ENCODE measurements around the gene TMEM266. TPM values are rescaled to one million over a fixed set of nuclear protein-coding genes. Genes with fewer than 3 reads are reported as not detected.
A peak's percentile ranks its signal among the peaks of the same experiment; 100 is the strongest.

TMEM266 gene
- total RNA-seq, 1 donor from 2014 or later, result not detected

DNA sequence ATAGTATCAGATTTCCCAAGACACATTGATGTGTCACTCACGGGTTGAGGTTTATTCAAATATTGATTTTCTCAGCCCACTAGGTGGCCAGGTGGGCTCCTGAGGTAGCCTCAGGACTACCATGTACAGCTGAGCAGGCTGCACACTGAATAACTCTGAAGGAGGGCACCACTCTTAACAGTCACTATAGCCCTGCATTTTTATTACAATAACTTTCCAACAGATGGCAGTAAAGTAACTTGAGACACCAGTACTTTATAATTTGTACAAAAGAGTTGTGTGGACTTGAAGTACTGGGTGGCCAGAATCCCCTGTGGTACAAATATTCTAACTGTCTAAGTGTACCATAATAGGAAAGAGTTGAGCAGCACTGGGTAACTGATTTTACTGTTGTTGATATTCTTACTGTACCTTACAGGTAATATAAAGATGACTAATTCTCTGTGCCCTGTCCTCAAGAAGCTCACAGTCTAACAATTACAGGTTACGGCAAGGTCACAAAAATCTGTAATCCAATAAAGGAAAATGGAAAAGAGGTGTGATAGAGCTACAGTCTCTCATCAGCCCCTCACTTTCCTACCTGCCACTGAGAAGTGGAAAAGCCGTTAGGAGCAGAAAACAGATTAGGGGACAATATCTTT lies 175.5 kb downstream of the TMEM266 start:
- DNase-seq (ENCODE audit: low read depth in 2 of 2), result peak; percentile 59 to 71

DNA sequence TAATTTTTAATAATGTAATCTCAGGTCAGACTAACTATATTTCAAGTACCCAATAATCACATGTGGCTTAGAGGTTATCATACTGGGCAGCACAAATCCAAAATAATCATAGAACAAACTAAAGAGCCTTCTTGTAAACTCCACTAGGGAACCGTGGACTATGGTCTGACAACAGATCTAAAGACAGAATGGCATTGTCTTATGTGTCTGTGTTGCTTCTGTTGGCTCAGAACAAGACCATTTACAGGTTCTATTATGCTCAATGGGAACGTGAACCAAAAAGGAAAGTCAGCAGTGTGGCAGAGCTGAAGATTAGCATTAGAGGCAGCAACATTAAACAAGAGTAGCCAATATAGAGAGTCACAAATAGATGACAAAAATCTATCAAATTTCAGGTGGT lies 176.6 kb downstream of the TMEM266 start:
- no peak for DNase-seq (ENCODE audit: low read depth in 2 of 2)

DNA sequence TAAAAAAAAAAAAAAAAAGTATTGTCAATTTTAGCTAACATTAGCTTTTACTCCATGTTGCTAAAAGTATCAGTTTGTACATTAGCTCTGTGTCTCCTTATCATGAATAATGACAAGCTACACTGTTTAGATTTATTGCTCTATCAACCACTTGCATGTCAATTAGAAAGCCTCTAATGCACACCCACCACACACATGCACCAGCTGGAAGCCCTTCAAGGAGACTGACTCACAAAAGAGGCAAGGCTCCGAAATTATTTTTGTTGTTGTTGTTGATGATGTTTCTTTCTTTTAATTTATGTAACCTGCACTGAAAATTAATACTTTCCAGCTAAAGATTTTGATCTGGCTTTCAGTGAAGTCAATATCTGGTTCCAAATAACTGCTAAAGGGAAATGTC lies 180.0 kb downstream of the TMEM266 start:
- no peak for DNase-seq (ENCODE audit: low read depth in 2 of 2)

DNA sequence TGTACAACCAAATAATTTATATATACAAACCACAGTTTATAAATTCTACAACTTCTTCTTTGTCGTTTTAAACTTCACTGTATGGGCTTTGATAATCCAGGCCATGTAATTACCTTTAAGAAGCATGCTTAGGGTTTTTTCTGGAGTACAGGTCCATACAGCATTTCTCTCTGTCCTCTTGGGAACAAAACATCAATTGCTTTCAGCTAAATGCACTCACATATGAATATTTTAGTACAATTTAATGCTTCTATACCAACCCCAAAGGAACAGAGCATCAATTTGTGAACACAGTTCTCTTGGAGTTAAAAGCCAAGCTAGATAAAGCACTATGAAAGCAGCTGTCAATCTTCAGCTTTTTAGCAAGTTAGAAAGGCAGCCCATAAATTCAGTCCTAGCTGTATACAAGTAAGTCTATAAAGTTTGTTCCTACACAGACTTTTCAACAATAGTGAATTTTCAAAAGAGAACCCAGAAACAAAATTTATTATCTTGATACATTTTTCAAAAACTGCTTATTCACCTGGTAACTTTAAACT lies 185.4 kb downstream of the TMEM266 start:
- no peak for DNase-seq (ENCODE audit: low read depth in 2 of 2)

DNA sequence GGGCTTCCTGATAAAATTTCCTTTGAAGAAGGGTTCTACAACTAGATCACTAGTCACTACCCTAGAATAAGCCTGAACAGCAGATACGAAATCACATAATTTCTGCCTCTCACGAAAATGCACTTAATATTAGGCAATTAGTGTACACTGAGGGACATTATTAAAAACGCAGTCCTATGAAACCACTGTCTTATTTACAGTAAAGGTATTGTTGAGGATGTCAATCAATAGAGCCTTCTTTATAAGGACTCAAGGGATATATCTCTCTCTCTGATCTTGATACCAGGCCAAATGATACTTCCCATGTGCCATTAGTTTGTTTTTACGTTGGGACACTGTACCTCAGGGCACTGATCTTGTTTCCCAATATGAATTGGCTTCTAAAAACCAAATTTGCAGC lies 191.9 kb downstream of the TMEM266 start:
- DNase-seq (ENCODE audit: low read depth in 2 of 2), result no peak

DNA sequence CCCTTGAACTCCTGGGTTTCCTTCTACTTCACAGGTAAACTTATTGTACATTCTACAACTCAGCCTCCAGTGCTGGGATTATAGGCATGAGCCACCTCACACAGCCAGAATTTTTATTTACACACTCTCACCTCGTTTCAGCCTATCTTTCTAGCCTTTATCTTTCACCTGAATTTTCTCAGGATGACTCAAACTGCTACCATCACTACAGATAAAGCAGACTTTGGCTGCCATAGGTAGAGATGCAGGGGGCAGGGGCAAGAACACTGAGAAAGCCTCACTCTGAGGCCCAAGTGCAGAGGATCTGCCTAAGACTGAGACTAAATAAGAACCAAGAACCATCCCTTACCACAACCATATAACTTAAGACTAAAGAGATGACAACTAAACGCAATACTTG lies 192.5 kb downstream of the TMEM266 start:
- no peak for DNase-seq (ENCODE audit: low read depth in 2 of 2)

DNA sequence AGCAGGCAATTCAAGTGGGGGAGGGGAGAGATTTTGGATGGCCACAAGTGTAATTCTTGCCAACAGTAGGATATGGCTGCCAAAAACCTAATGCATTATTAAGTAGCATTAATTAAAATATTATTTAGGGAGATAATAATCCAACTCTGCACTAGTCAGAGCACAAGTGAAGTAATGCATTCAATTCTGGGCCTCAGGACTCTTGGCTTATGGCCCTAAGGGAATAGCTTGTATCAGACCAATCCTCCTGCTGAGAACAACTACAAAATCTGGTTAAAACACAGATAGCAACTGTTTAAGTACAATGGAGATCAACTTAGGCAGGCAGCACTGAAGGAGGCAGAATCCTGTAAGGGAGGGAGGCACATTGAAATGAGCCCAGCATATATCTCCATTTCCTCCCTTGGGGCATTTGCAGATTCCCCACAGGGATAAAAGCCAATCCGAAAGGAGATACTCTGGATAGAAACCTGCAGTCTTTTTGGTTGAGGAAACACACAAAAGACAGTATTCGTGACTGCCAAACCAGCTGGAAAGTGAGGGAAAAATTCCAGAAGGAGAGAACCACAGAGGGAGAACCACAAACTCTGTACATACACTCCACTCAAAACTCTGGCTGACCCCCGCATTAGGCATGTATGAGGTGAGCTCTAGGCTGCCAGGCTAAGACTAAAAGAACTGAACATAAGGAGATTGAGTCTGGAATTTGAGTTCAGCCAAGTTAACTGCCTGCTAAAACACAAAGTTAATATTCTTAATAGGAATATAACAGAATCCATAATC lies 194.1 kb downstream of the TMEM266 start:
- no peak for DNase-seq (ENCODE audit: low read depth in 2 of 2)

Other genes with a start within 250 kb of the TMEM266 start
- 41.2 and 59.9 TPM in 2 replicates for gene UBE2Q2, start 216.5 kb upstream of the TMEM266 start, total RNA-seq
- gene FBXO22, start 156.1 kb upstream of the TMEM266 start, total RNA-seq, result 30.8 and 41.2 TPM in 2 replicates
- gene NRG4, start 47.6 kb upstream of the TMEM266 start, total RNA-seq, result not detected in 2 replicates

All from lung microvascular endothelial cell (primary cell).